H1 (cell line): ENCODE results near the gene ZWILCH. TPM values are rescaled to one million over a fixed set of nuclear protein-coding genes. Genes with fewer than 3 reads are reported as not detected.

Experiments
- ATF2 ChIP-seq: IDR thresholded peaks from 2 replicates; pipeline ENCODE4 v1.6.1; 2012; ENCODE audit warnings: low read length, inconsistent platforms
- CHD7 ChIP-seq: fragments of 300-600 bp; sonication (generic); IDR thresholded peaks from 2 replicates; pipeline ENCODE4 v1.7.1; 2012; ENCODE audit warnings: low read length, moderate library complexity, mild to moderate bottlenecking, inconsistent platforms; ENCODE audit not compliant: insufficient replicate concordance
- E2F6 ChIP-seq: IDR thresholded peaks from 2 replicates; pipeline ENCODE4 v1.6.1; 2012; ENCODE audit warnings: inconsistent platforms
- JUN ChIP-seq: IDR thresholded peaks from 2 replicates; pipeline ENCODE4 v1.6.1; 2011; ENCODE audit warnings: low read depth, mild to moderate bottlenecking, improper control_type of control experiment, low read length
- MAFK ChIP-seq: IDR thresholded peaks from 2 replicates; pipeline ENCODE4 v1.6.1; 2012; ENCODE audit warnings: low read depth, mild to moderate bottlenecking, improper control_type of control experiment, low read length
- NANOG ChIP-seq: IDR thresholded peaks from 2 replicates; pipeline ENCODE4 v1.6.1; 2011; ENCODE audit warnings: low read length, low read depth, mild to moderate bottlenecking, inconsistent platforms; ENCODE audit not compliant: insufficient read depth, poor library complexity, severe bottlenecking
- SIX5 ChIP-seq: IDR thresholded peaks from 2 replicates; pipeline ENCODE4 v1.6.1; 2011; ENCODE audit warnings: mild to moderate bottlenecking, low read depth, low read length
- SP1 ChIP-seq: IDR thresholded peaks from 2 replicates; pipeline ENCODE4 v1.6.1; 2011; ENCODE audit warnings: low read depth, low read length
- TBP ChIP-seq: IDR thresholded peaks from 2 replicates; pipeline ENCODE4 v1.6.1; 2011; ENCODE audit warnings: low read depth, low read length, improper control_type of control experiment
- polyA plus RNA-seq, 7 experiments: library from polyadenylated mRNA; depleted of rRNA in 3 of 7; stranded (reverse) in 5 of 7; unstranded in 2 of 7; fragments of >200 nt in 5 of 7; fragments of 200-250 nt in 2 of 7; gene quantifications; 1 replicate in 5 of 7; 2 replicates in 1 of 7; 4 replicates in 1 of 7; pipeline versions ENCODE4 v1.2.1 to v1.2.3, GENCODE V29; 2011 to 2013; ENCODE audit warnings: missing spikeins in 2 of 7, mixed read lengths in 2 of 7
- total RNA-seq: library from RNA; stranded (reverse); fragmentation: NEBNext Ultra II Directional; extraction: Animal tissue kit (Norgen Biotek cat#: 25700); gene quantifications from 2 replicates; pipeline ENCODE4 v1.2.1, GENCODE V29; 2021

Gene ZWILCH
- total and polyA plus RNA-seq, 2 of the 8 experiments (the other 6 are each of a cell fraction or from before 2014, with no cell fraction given), result 18.1 to 61.5 TPM

GRCh38 chr15:66578286-66578875 is 73.3 kb downstream of the ZWILCH start (continued):
- TF ChIP-seq CHD7 (no peak), JUN (no peak), NANOG (no peak), SP1 (no peak), MAFK (no peak), ATF2 (no peak), TBP (no peak), E2F6 (no peak), SIX5 (no peak)
